DOHH2 (cell line): ENCODE results near the gene NRXN3.

ENCODE experiments used
- H3F3A ChIP-seq: fragments of 200-600 bp; sonication (generic), shearing (Covaris generic); 2 replicates; pipeline ENCODE4 v1.6.0; 2016; ENCODE audit warnings: antibody characterized with exemption, mild to moderate bottlenecking; ENCODE audit not compliant: control insufficient read depth, insufficient read depth
- H3K27ac ChIP-seq: fragments of 200-600 bp; sonication (generic); 2 replicates; pipeline ENCODE4 v1.5.1; 2014; ENCODE audit warnings: low read depth, mild to moderate bottlenecking, low read length, moderate library complexity
- H3K27me3 ChIP-seq: fragments of 200-600 bp; sonication (generic); 2 replicates; pipeline ENCODE4 v1.6.1; 2014; ENCODE audit warnings: mild to moderate bottlenecking, low read length, mixed read lengths; ENCODE audit not compliant: control insufficient read depth
- H3K36me3 ChIP-seq: fragments of 200-600 bp; sonication (generic); 2 replicates; pipeline ENCODE4 v1.6.1; 2014; ENCODE audit warnings: mild to moderate bottlenecking, low read length, moderate library complexity, mixed read lengths; ENCODE audit not compliant: control insufficient read depth
- H3K4me1 ChIP-seq: fragments of 200-600 bp; sonication (generic); 2 replicates; pipeline ENCODE4 v1.6.1; 2014; ENCODE audit warnings: mild to moderate bottlenecking, low read length, mixed read lengths; ENCODE audit not compliant: control insufficient read depth
- H3K4me2 ChIP-seq: fragments of 200-600 bp; sonication (generic); 2 replicates; pipeline ENCODE4 v1.6.0; 2014; ENCODE audit warnings: mild to moderate bottlenecking, low read length, moderate library complexity
- H3K4me3 ChIP-seq: fragments of 200-600 bp; sonication (generic); 2 replicates; pipeline ENCODE4 v1.5.1; 2014; ENCODE audit warnings: mild to moderate bottlenecking, low read length, mixed read lengths
- H3K79me2 ChIP-seq: fragments of 200-600 bp; sonication (generic); 2 replicates; pipeline ENCODE4 v1.6.1; 2014; ENCODE audit warnings: mild to moderate bottlenecking, low read length, mixed read lengths; ENCODE audit not compliant: control insufficient read depth
- H3K9me2 ChIP-seq: fragments of 200-600 bp; sonication (generic); replicated peaks from 2 replicates; pipeline ENCODE4 v1.6.1; 2014; ENCODE audit warnings: mild to moderate bottlenecking, low read length, mixed read lengths; ENCODE audit not compliant: control insufficient read depth
- H3K9me3 ChIP-seq: fragments of 200-600 bp; sonication (generic); 2 replicates; pipeline ENCODE4 v1.6.1; 2014; ENCODE audit warnings: antibody characterized with exemption, low read length, mixed read lengths; ENCODE audit not compliant: control insufficient read depth, insufficient read depth
- H4K20me1 ChIP-seq: fragments of 200-600 bp; sonication (generic); 2 replicates; pipeline ENCODE4 v1.6.0; 2014; ENCODE audit warnings: low read depth, mild to moderate bottlenecking, antibody characterized with exemption, low read length, moderate library complexity; ENCODE audit not compliant: control insufficient read depth, insufficient read depth
- CTCF ChIP-seq: fragments of 200-600 bp; sonication (generic); IDR thresholded peaks from one replicate; pipeline ENCODE4 v1.5.1; 2014; ENCODE audit warnings: antibody characterized with exemption, mild to moderate bottlenecking, low read depth, low read length; ENCODE audit not compliant: poor library complexity, severe bottlenecking
- EZH2phosphoT487 ChIP-seq: fragments of 200-600 bp; sonication (generic); IDR thresholded peaks from 2 replicates; pipeline ENCODE4 v1.6.1; 2017; ENCODE audit warnings: borderline replicate concordance, mild to moderate bottlenecking, antibody characterized with exemption, low read length, moderate library complexity, mixed read lengths

The NRXN3 gene

GRCh38 chr14:79090641-79091180, 920.5 kb downstream of the NRXN3 start:
- no peaks in the 10 kb centered on the region for H3K9me3 ChIP-seq
- no peaks in the 10 kb centered on the region for H3K79me2 ChIP-seq
- no peaks in the 10 kb centered on the region for H3K9me2 ChIP-seq
- no peak for TF ChIP-seq CTCF
- no peak for TF ChIP-seq EZH2phosphoT487
- no peaks in the 10 kb centered on the region for H4K20me1 ChIP-seq
- no peak overlapping the region for H3K4me3 ChIP-seq
- no peak overlapping the region for H3K27ac ChIP-seq
- no peaks in the 10 kb centered on the region for H3K36me3 ChIP-seq
- no peaks in the 10 kb centered on the region for H3F3A ChIP-seq
- no peak overlapping the region for H3K4me2 ChIP-seq
- no peaks in the 10 kb centered on the region for H3K4me1 ChIP-seq
- H3K27me3 ChIP-seq: no peaks in the 10 kb centered on the region

- Histone ChIP-seq H3K36me3 (no peaks in the 10 kb centered on the region), H3K79me2 (no peaks in the 10 kb centered on the region), H3K9me2 (no peaks in the 10 kb centered on the region), H3K4me2 (no peak overlapping the region), H3K27me3 (no peaks in the 10 kb centered on the region), H3K4me3 (no peak overlapping the region), H3F3A (no peaks in the 10 kb centered on the region), H3K9me3 (no peaks in the 10 kb centered on the region), H3K27ac (no peak overlapping the region), H4K20me1 (no peaks in the 10 kb centered on the region), H3K4me1 (no peaks in the 10 kb centered on the region)
- TF ChIP-seq CTCF: no peak
- no peak for TF ChIP-seq EZH2phosphoT487
Observed at GRCh38 chr14:79091381-79091963, 921.3 kb downstream of the NRXN3 start.

- Histone ChIP-seq H3K9me2 (no peaks in the 10 kb centered on the region), H3K27me3 (no peaks in the 10 kb centered on the region), H3K4me3 (no peak overlapping the region), H3K4me2 (no peak overlapping the region), H4K20me1 (no peaks in the 10 kb centered on the region), H3K9me3 (no peaks in the 10 kb centered on the region), H3K4me1 (no peaks in the 10 kb centered on the region), H3K79me2 (no peaks in the 10 kb centered on the region), H3K27ac (no peak overlapping the region), H3F3A (no peaks in the 10 kb centered on the region), H3K36me3 (no peaks in the 10 kb centered on the region)
- TF ChIP-seq EZH2phosphoT487 (no peak), CTCF (no peak)
Observed at GRCh38 chr14:79093531-79093930, 923.4 kb downstream of the NRXN3 start.
